ENCODE results near the gene ALG12. TPM values are rescaled to one million over a fixed set of nuclear protein-coding genes. Genes with fewer than 3 reads are reported as not detected.

ALG12 gene
- polyA plus RNA-seq, 1 donor from 2014 or later: 14.3 TPM

GRCh38 chr22:49903322-49904039 is 14.8 kb downstream of the ALG12 start:
- TF ChIP-seq EP300 (conservative IDR thresholded peaks at IDR 0.05; ENCODE audit: poor library complexity, severe bottlenecking): no peak
- no peak for TF ChIP-seq TAF1 (IDR thresholded peaks at IDR 0.05; ENCODE audit: low read depth)
- TF ChIP-seq POLR2AphosphoS5 (IDR thresholded peaks at IDR 0.05): no peak
- no peak for TF ChIP-seq MXI1 (conservative IDR thresholded peaks at IDR 0.05; ENCODE audit: poor library complexity, severe bottlenecking)
- TF ChIP-seq CTCF (IDR thresholded peaks at IDR 0.05; ENCODE audit: poor library complexity, severe bottlenecking): no peak
- TF ChIP-seq EZH2 (IDR thresholded peaks at IDR 0.05; ENCODE audit: borderline replicate concordance, insufficient read depth, low read length, poor library complexity, severe bottlenecking): no peak
- no peak for TF ChIP-seq RAD21 (conservative IDR thresholded peaks at IDR 0.05)
- TF ChIP-seq REST (IDR thresholded peaks at IDR 0.05; ENCODE audit: borderline replicate concordance): no peak
- TF ChIP-seq SMC3 (conservative IDR thresholded peaks at IDR 0.05; ENCODE audit: poor library complexity): no peak
- Histone ChIP-seq H3K36me3 (ENCODE audit: insufficient read depth, low read length) (peaks cover 10% of the 10 kb centered on the region), H3K4me2 (ENCODE audit: low read length) (no peak overlapping the region), H3K9me3 (ENCODE audit: low read length) (no peaks in the 10 kb centered on the region), H3K27ac (ENCODE audit: low read length) (no peak overlapping the region), H3K9me2 (ENCODE audit: insufficient read depth, low read length) (no peaks in the 10 kb centered on the region), H3F3A (ENCODE audit: insufficient read depth, low read length, poor library complexity, severe bottlenecking) (no peaks in the 10 kb centered on the region), H2AFZ (ENCODE audit: low read depth, low read length) (no peak overlapping the region), H3K9ac (ENCODE audit: low read length) (no peak overlapping the region), H4K20me1 (ENCODE audit: insufficient read depth) (no peaks in the 10 kb centered on the region), H3K4me3 (ENCODE audit: low read length) (no peak overlapping the region), H3K79me2 (replicated peaks; ENCODE audit: insufficient read depth, low read length) (no peaks in the 10 kb centered on the region), H3K27me3 (ENCODE audit: insufficient read depth, low read depth, low read length) (no peaks in the 10 kb centered on the region)

- no peak overlapping the region for H3K27ac ChIP-seq (ENCODE audit: low read length)
Measured at GRCh38 chr22:49901457-49901856, 16.8 kb downstream of the ALG12 start.

More at GRCh38 chr22:49901457-49901856, 16.8 kb downstream of the ALG12 start:
- H3K9ac ChIP-seq (ENCODE audit: low read length): no peak overlapping the region
- H3K9me3 ChIP-seq (ENCODE audit: low read length): no peaks in the 10 kb centered on the region
- H2AFZ ChIP-seq (ENCODE audit: low read depth, low read length): no peak overlapping the region
- no peaks in the 10 kb centered on the region for H3K79me2 ChIP-seq (replicated peaks; ENCODE audit: insufficient read depth, low read length)
- no peaks in the 10 kb centered on the region for H3K9me2 ChIP-seq (ENCODE audit: insufficient read depth, low read length)
- H4K20me1 ChIP-seq (ENCODE audit: insufficient read depth): no peaks in the 10 kb centered on the region
- H3K4me3 ChIP-seq (ENCODE audit: low read length): no peak overlapping the region
- H3K27me3 ChIP-seq (ENCODE audit: insufficient read depth, low read depth, low read length): no peaks in the 10 kb centered on the region
- no peak for TF ChIP-seq EP300 (conservative IDR thresholded peaks at IDR 0.05; ENCODE audit: poor library complexity, severe bottlenecking)
- peak; percentile 8 for TF ChIP-seq POLR2AphosphoS5 (IDR thresholded peaks at IDR 0.05)
- H3K36me3 ChIP-seq (ENCODE audit: insufficient read depth, low read length): peaks cover 10% of the 10 kb centered on the region
- no peak overlapping the region for H3K4me2 ChIP-seq (ENCODE audit: low read length)
- no peaks in the 10 kb centered on the region for H3F3A ChIP-seq (ENCODE audit: insufficient read depth, low read length, poor library complexity, severe bottlenecking)

Data from neural cell (in vitro differentiated cells).